ENCODE data around the gene ZSWIM5. TPM values are rescaled to one million over a fixed set of nuclear protein-coding genes. Genes with fewer than 3 reads are reported as not detected.
"Not testable (repeated sequence)": the region's sequence is repeated elsewhere in the genome, so short reads cannot be mapped to it uniquely, and the experiment has no call there.

The ZSWIM5 gene
- total RNA-seq, 4 donors from 2014 or later: 2.1 to 3.7 (median 2.5) TPM

- no peak overlapping the region for H3K27ac ChIP-seq
- TF ChIP-seq EP300 (IDR thresholded peaks at IDR 0.05): no peak
- TF ChIP-seq POLR2A (IDR thresholded peaks at IDR 0.05): no peak
- no peak for TF ChIP-seq CTCF (IDR thresholded peaks at IDR 0.05)
- no peak for DNase-seq (ENCODE audit: low spot score in 2 of 2)
- H3K27me3 ChIP-seq: no peaks in the 10 kb centered on the region
- peaks cover 0 to 12% (median 0%) of the 10 kb centered on the region in 3 donors for H3K36me3 ChIP-seq
- 100% methylated on average over 1 of the region's 1 CpG for WGBS, 2 donors
- no peak overlapping the region for H3K4me3 ChIP-seq
- no peaks in the 10 kb centered on the region for H3K4me1 ChIP-seq
- H3K9me3 ChIP-seq: no peaks in the 10 kb centered on the region
Observed at GRCh38 chr1:45084562-45084961, 121.8 kb downstream of the ZSWIM5 start.

GRCh38 chr1:45079533-45079932 lies 126.9 kb downstream of the ZSWIM5 start:
- no peaks in the 10 kb centered on the region for H3K4me1 ChIP-seq
- no peak overlapping the region for H3K4me3 ChIP-seq
- H3K36me3 ChIP-seq: peaks cover 0 to 21% (median 0%) of the 10 kb centered on the region in 3 donors
- H3K27ac ChIP-seq: no peak overlapping the region
- DNase-seq (ENCODE audit: low spot score in 2 of 2): no peak
- TF ChIP-seq CTCF (IDR thresholded peaks at IDR 0.05): no peak
- TF ChIP-seq EP300 (IDR thresholded peaks at IDR 0.05): no peak
- no peak for TF ChIP-seq POLR2A (IDR thresholded peaks at IDR 0.05)
- H3K9me3 ChIP-seq: peaks cover 0 to 15% (median 0%) of the 10 kb centered on the region in 4 donors
- no peaks in the 10 kb centered on the region for H3K27me3 ChIP-seq

DNA sequence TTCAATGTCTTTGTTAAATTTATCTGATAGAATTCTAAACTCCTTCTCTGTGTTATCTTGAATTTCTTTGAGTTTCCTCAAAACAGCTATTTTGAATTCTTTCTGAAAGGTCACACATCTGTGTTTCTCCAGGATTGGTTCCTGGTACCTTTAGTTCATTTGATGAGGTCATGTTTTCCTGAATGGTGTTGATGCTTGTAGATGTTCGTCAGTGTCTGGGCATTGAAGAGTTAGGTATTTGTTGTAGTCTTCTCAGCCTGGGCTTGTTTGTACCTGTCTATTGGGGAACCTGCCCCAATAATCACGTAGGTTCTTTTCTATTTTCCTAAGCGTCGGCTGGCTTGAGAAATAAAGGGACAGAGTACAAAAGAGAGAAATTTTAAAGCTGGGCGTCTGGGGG lies 129.4 kb downstream of the ZSWIM5 start:
- not testable (repeated sequence) for H3K27me3 ChIP-seq; DNase-seq (ENCODE audit: low spot score in 2 of 2); H3K4me3 ChIP-seq; H3K27ac ChIP-seq; H3K4me1 ChIP-seq
- WGBS, 2 donors: 92 to 95% methylated on average over 5 of the region's 5 CpGs
- Histone ChIP-seq H3K9me3 (peaks cover 0 to 35% (median 0%) of the 10 kb centered on the region in 4 donors), H3K36me3 (peaks cover 0 to 21% (median 0%) of the 10 kb centered on the region in 3 donors)

DNA sequence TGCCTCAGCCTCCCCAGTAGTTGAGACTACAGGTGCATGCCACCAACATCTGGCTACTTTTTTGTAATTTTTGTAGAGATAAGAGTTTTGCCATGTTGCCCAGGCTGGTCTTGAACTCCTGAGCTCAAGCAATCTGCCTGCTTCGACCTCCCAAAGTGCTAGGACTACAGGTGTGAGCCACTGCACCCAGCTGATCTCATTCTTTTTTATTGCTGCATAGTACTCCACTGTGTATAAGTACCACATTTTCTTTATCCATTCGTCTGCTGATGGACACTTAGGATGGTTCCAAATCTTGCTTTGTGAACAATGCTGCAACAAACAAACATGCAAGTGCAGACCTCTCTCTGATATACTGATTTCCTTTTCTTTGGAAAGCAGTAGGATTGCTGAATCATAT lies 134.8 kb downstream of the ZSWIM5 start:
- Histone ChIP-seq H3K4me3 (no peak overlapping the region), H3K36me3 (no peaks in the 10 kb centered on the region), H3K9me3 (peaks cover 0 to 26% (median 0%) of the 10 kb centered on the region in 4 donors), H3K27ac (no peak overlapping the region), H3K27me3 (no peaks in the 10 kb centered on the region), H3K4me1 (no peaks in the 10 kb centered on the region)
- TF ChIP-seq EP300 (IDR thresholded peaks at IDR 0.05) (no peak), CTCF (IDR thresholded peaks at IDR 0.05) (no peak), POLR2A (IDR thresholded peaks at IDR 0.05) (no peak)
- WGBS, 2 donors: 79 to 94% methylated on average over 2 of the region's 2 CpGs
- DNase-seq (ENCODE audit: low spot score in 2 of 2): no peak

- H3K4me3 ChIP-seq: no peak overlapping the region
- TF ChIP-seq CTCF (IDR thresholded peaks at IDR 0.05) (no peak), EP300 (IDR thresholded peaks at IDR 0.05) (no peak)
- H3K27ac ChIP-seq: no peak overlapping the region
- 65 to 75% methylated on average over 2 of the region's 2 CpGs for WGBS, 2 donors
- no peaks in the 10 kb centered on the region for H3K4me1 ChIP-seq
- H3K9me3 ChIP-seq: peaks cover 0 to 7% (median 0%) of the 10 kb centered on the region in 4 donors
- H3K36me3 ChIP-seq: no peaks in the 10 kb centered on the region
- DNase-seq (ENCODE audit: low spot score in 2 of 2): no peak
- no peaks in the 10 kb centered on the region for H3K27me3 ChIP-seq
Observed at GRCh38 chr1:45067806-45068205, 138.6 kb downstream of the ZSWIM5 start.

GRCh38 chr1:45065083-45065482 lies 141.3 kb downstream of the ZSWIM5 start:
- no peaks in the 10 kb centered on the region for H3K9me3 ChIP-seq
- no peaks in the 10 kb centered on the region for H3K4me1 ChIP-seq
- H3K27me3 ChIP-seq: no peaks in the 10 kb centered on the region
- no peak for DNase-seq (ENCODE audit: low spot score in 2 of 2)
- H3K36me3 ChIP-seq: no peaks in the 10 kb centered on the region
- 76 to 78% methylated on average over 2 of the region's 2 CpGs for WGBS, 2 donors
- no peak overlapping the region for H3K27ac ChIP-seq
- no peak for TF ChIP-seq POLR2A (IDR thresholded peaks at IDR 0.05)
- no peak for TF ChIP-seq CTCF (IDR thresholded peaks at IDR 0.05)
- no peak for TF ChIP-seq EP300 (IDR thresholded peaks at IDR 0.05)
- H3K4me3 ChIP-seq: no peak overlapping the region

GRCh38 chr1:45062463-45062862 lies 143.9 kb downstream of the ZSWIM5 start:
- H3K36me3 ChIP-seq: peaks cover 0 to 23% (median 0%) of the 10 kb centered on the region in 3 donors
- not testable (repeated sequence) for H3K27me3 ChIP-seq; DNase-seq (ENCODE audit: low spot score in 2 of 2); H3K4me3 ChIP-seq; H3K4me1 ChIP-seq; H3K9me3 ChIP-seq; H3K27ac ChIP-seq
- 96 to 97% methylated on average over 4 of the region's 4 CpGs for WGBS, 2 donors

Data from tibial nerve (tissue), 4 donors.